ENCODE measurements around the gene LIMS3.
"Not testable (repeated sequence)": the region's sequence is repeated elsewhere in the genome, so short reads cannot be mapped to it uniquely, and the experiment has no call there.

DNA sequence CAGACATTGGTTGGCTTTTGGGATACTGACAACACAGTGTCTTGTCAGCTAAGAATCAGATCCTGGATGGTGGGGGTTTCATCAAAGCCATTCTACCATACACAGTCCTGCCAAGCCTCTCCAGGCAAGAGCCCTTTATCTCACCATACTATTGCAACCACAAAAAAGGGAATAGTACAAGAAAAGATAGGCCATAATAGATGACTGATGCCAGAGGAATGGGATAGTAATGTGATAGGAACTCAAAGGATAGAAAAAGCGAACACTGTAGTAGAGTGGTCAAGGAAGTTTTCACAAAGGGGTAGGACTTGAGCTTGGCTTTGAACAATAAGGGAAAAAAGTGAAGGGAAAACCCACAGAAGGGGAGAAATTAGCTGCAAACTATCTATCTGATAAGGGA is 30.7 kb downstream of the LIMS3 start:
- TF ChIP-seq POLR2A (IDR thresholded peaks at IDR 0.05) = not testable (repeated sequence)
- TF ChIP-seq, protein P1, sequence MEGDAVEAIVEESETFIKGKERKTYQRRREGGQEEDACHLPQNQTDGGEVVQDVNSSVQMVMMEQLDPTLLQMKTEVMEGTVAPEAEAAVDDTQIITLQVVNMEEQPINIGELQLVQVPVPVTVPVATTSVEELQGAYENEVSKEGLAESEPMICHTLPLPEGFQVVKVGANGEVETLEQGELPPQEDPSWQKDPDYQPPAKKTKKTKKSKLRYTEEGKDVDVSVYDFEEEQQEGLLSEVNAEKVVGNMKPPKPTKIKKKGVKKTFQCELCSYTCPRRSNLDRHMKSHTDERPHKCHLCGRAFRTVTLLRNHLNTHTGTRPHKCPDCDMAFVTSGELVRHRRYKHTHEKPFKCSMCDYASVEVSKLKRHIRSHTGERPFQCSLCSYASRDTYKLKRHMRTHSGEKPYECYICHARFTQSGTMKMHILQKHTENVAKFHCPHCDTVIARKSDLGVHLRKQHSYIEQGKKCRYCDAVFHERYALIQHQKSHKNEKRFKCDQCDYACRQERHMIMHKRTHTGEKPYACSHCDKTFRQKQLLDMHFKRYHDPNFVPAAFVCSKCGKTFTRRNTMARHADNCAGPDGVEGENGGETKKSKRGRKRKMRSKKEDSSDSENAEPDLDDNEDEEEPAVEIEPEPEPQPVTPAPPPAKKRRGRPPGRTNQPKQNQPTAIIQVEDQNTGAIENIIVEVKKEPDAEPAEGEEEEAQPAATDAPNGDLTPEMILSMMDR (IDR thresholded peaks at IDR 0.05) = not testable (repeated sequence)
